H9 (cell line): ENCODE measurements around the gene WDR77. TPM values are rescaled to one million over a fixed set of nuclear protein-coding genes. Genes with fewer than 3 reads are reported as not detected.

Experiments
- DNase-seq: peaks from one replicate; pipeline ENCODE4 v3.0.0-alpha.2; 2017
- H2AFZ ChIP-seq: one replicate; pipeline ENCODE4 v1.6.1; 2013; ENCODE audit warnings: mild to moderate bottlenecking, low read length, control low read depth, moderate library complexity
- H2AK5ac ChIP-seq: 2 replicates; pipeline ENCODE4 v1.6.1; 2013; ENCODE audit warnings: low read length, control low read depth, mixed read lengths; ENCODE audit not compliant: insufficient read length
- H2BK120ac ChIP-seq: one replicate; pipeline ENCODE4 v1.6.1; 2013; ENCODE audit warnings: low read depth, mild to moderate bottlenecking, low read length, control low read depth, inconsistent platforms; ENCODE audit not compliant: poor library complexity, severe bottlenecking
- H2BK12ac ChIP-seq: 2 replicates; pipeline ENCODE4 v1.6.1; 2013; ENCODE audit warnings: low read length, control low read depth, mixed read lengths, low read depth; ENCODE audit not compliant: insufficient read length
- H2BK15ac ChIP-seq: 2 replicates; pipeline ENCODE4 v1.6.1; 2013; ENCODE audit warnings: low read depth, low read length, control low read depth
- H2BK20ac ChIP-seq: one replicate; pipeline ENCODE4 v1.6.1; 2013; ENCODE audit warnings: low read depth, mild to moderate bottlenecking, low read length, control low read depth, inconsistent platforms; ENCODE audit not compliant: poor library complexity, severe bottlenecking
- H2BK5ac ChIP-seq: 2 replicates; pipeline ENCODE4 v1.6.1; 2013; ENCODE audit warnings: low read length, control low read depth, mixed read lengths; ENCODE audit not compliant: insufficient read length
- H3K14ac ChIP-seq: 2 replicates; pipeline ENCODE4 v1.6.1; 2013; ENCODE audit warnings: low read length, control low read depth; ENCODE audit not compliant: insufficient read depth
- H3K18ac ChIP-seq: 2 replicates; pipeline ENCODE4 v1.6.1; 2013; ENCODE audit warnings: low read depth, mild to moderate bottlenecking, mixed read lengths, low read length, control low read depth; ENCODE audit not compliant: insufficient read length
- H3K23ac ChIP-seq: 2 replicates; pipeline ENCODE4 v1.6.1; 2013; ENCODE audit warnings: low read length, control low read depth, mixed read lengths, low read depth; ENCODE audit not compliant: insufficient read length
- H3K23me2 ChIP-seq: 2 replicates; pipeline ENCODE4 v1.6.1; 2013; ENCODE audit warnings: low read depth, mild to moderate bottlenecking, mixed read lengths, low read length, control low read depth; ENCODE audit not compliant: insufficient read length, poor library complexity, severe bottlenecking
- H3K27ac ChIP-seq: 2 replicates; pipeline ENCODE4 v1.5.1; 2013; ENCODE audit warnings: low read length, control low read depth, mixed read lengths, low read depth; ENCODE audit not compliant: insufficient read length
- H3K27me3 ChIP-seq: 2 replicates; pipeline ENCODE4 v1.6.1; 2013; ENCODE audit warnings: low read length, control low read depth, inconsistent platforms; ENCODE audit not compliant: insufficient read depth
- H3K4ac ChIP-seq: 2 replicates; pipeline ENCODE4 v1.6.1; 2013; ENCODE audit warnings: low read depth, mild to moderate bottlenecking, control low read depth, inconsistent platforms, low read length, moderate library complexity
- H3K4me1 ChIP-seq: 2 replicates; pipeline ENCODE4 v1.6.1; 2013; ENCODE audit warnings: low read length, control low read depth, inconsistent platforms; ENCODE audit not compliant: insufficient read depth
- H3K4me2 ChIP-seq: 2 replicates; pipeline ENCODE4 v1.6.1; 2013; ENCODE audit warnings: low read length, control low read depth, mixed read lengths; ENCODE audit not compliant: insufficient read length, insufficient read depth
- H3K56ac ChIP-seq: 2 replicates; pipeline ENCODE4 v1.6.1; 2013; ENCODE audit warnings: low read depth, mild to moderate bottlenecking, mixed read lengths, low read length, control low read depth; ENCODE audit not compliant: insufficient read length
- H3K79me1 ChIP-seq: 2 replicates; pipeline ENCODE4 v1.6.1; 2013; ENCODE audit warnings: low read depth, mild to moderate bottlenecking, moderate library complexity, low read length, control low read depth, inconsistent platforms; ENCODE audit not compliant: insufficient read depth, poor library complexity, severe bottlenecking
- H3K79me2 ChIP-seq: 2 replicates; pipeline ENCODE4 v1.6.1; 2013; ENCODE audit warnings: low read length, control low read depth, inconsistent platforms; ENCODE audit not compliant: insufficient read depth
- H3K9ac ChIP-seq: 2 replicates; pipeline ENCODE4 v1.6.1; 2013; ENCODE audit warnings: low read length, control low read depth, mixed read lengths; ENCODE audit not compliant: insufficient read length; ENCODE audit errors: extremely low read depth
- H3K9me3 ChIP-seq: one replicate; pipeline ENCODE4 v1.6.1; 2013; ENCODE audit warnings: low read depth, low read length, inconsistent platforms; ENCODE audit not compliant: control insufficient read depth
- H3T11ph ChIP-seq: one replicate; pipeline ENCODE4 v1.6.1; 2013; ENCODE audit warnings: mild to moderate bottlenecking, low read length, control low read depth, inconsistent platforms
- H4K20me1 ChIP-seq: one replicate; pipeline ENCODE4 v1.6.1; 2013; ENCODE audit not compliant: control insufficient read depth, insufficient read length, insufficient read depth
- H4K5ac ChIP-seq: 2 replicates; pipeline ENCODE4 v1.6.1; 2013; ENCODE audit warnings: low read depth, mild to moderate bottlenecking, mixed read lengths, low read length, control low read depth; ENCODE audit not compliant: insufficient read length
- H4K8ac ChIP-seq: replicated peaks from 2 replicates; pipeline ENCODE4 v1.6.1; 2013; ENCODE audit warnings: low read length, control low read depth, mixed read lengths, low read depth; ENCODE audit not compliant: insufficient read length
- H4K91ac ChIP-seq: 2 replicates; pipeline ENCODE4 v1.6.1; 2013; ENCODE audit warnings: low read depth, mild to moderate bottlenecking, moderate library complexity, mixed read lengths, low read length, control low read depth; ENCODE audit not compliant: insufficient read length
- H3K27ac Mint-ChIP-seq, 3 experiments: 2 replicates in 2 of 3; 3 replicates in 1 of 3; pipeline ENCODE4 v1.8.0; 2020 to 2021; ENCODE audit warnings: mixed read lengths in 3 of 3, mild to moderate bottlenecking in 1 of 3, moderate library complexity in 1 of 3
- H3K27me3 Mint-ChIP-seq: 2 replicates; pipeline ENCODE4 v1.8.0; 2021; ENCODE audit warnings: low read depth, mild to moderate bottlenecking, moderate library complexity, mixed read lengths
- H3K36me3 Mint-ChIP-seq, 3 experiments: 2 replicates in 2 of 3; 3 replicates in 1 of 3; pipeline ENCODE4 v1.8.0; 2020 to 2021; ENCODE audit warnings: low read depth in 3 of 3, mixed read lengths in 3 of 3; ENCODE audit not compliant: insufficient read depth in 1 of 3
- H3K4me1 Mint-ChIP-seq, 2 experiments: 2 replicates each; pipeline ENCODE4 v1.8.0; 2020; ENCODE audit warnings: mixed read lengths in 2 of 2
- H3K4me3 Mint-ChIP-seq, 2 experiments: 2 replicates in 1 of 2; 3 replicates in 1 of 2; pipeline ENCODE4 v1.8.0; 2020 to 2021; ENCODE audit warnings: mild to moderate bottlenecking in 2 of 2, mixed read lengths in 2 of 2, moderate library complexity in 1 of 2
- H3K9me3 Mint-ChIP-seq, 2 experiments: 2 replicates in 1 of 2; 3 replicates in 1 of 2; pipeline ENCODE4 v1.8.0; 2020; ENCODE audit warnings: mild to moderate bottlenecking in 2 of 2, mixed read lengths in 2 of 2, moderate library complexity in 1 of 2
- CTCF ChIP-seq: fragments of 200-600 bp; sonication (generic); conservative IDR thresholded peaks from 3 replicates; pipeline ENCODE4 v1.8.0; 2021; ENCODE audit warnings: antibody characterized with exemption, mild to moderate bottlenecking
- WGBS: extraction: QIAGEN DNeasy Blood & Tissue Kit; methylation state at CpG from one replicate; pipeline ENCODE4 v1.1.7; 2013; ENCODE audit warnings: missing lambda C conversion rate, low lambda C conversion rate, mixed read lengths; ENCODE audit not compliant: insufficient read length; ENCODE audit errors: extremely low coverage; 5-methylcytosine and 5-hydroxymethylcytosine counted together
- total RNA-seq: library from RNA; stranded (reverse); gene quantifications from 2 replicates; pipeline ENCODE4 v1.2.1, GENCODE V29; 2021

WDR77 gene
- total RNA-seq, 1 experiment from 2014 or later: 70.9 TPM

- Histone ChIP-seq H3K4me2 (no peak overlapping the region), H3K9ac (no peak overlapping the region), H3K18ac (no peak overlapping the region), H3K4ac (no peak overlapping the region), H4K5ac (no peak overlapping the region), H4K8ac (no peak overlapping the region), H3K79me1 (no peaks in the 10 kb centered on the region), H3K4me1 (no peaks in the 10 kb centered on the region), H4K91ac (no peak overlapping the region), H3K27me3 (no peaks in the 10 kb centered on the region), H2BK5ac (no peak overlapping the region), H4K20me1 (no peaks in the 10 kb centered on the region), H3K23me2 (no peaks in the 10 kb centered on the region), H3K56ac (no peak overlapping the region), H3K9me3 (no peaks in the 10 kb centered on the region), H3T11ph (no peak overlapping the region), H3K27ac (no peak overlapping the region), H3K14ac (no peak overlapping the region), H3K23ac (no peak overlapping the region), H3K79me2 (no peaks in the 10 kb centered on the region), H2BK20ac (no peak overlapping the region), H2BK120ac (no peak overlapping the region), H2AK5ac (no peak overlapping the region), H2BK15ac (no peak overlapping the region), H2AFZ (no peak overlapping the region), H2BK12ac (no peak overlapping the region)
- Mint-ChIP-seq H3K27me3 (no peaks in the 10 kb centered on the region), H3K4me1 (peaks cover 6% of the 10 kb centered on the region in 2 experiments), H3K4me3 (no peak overlapping the region; a peak in 1 of 5 replicates), H3K27ac (peak overlapping the region in 1 of 3 experiments; percentile 46; a peak in 1 of 7 replicates), H3K36me3 (no peaks in the 10 kb centered on the region), H3K9me3 (no peaks in the 10 kb centered on the region; a peak in 1 of 5 replicates)
- no CpG with 5 or more reads among the region's 4 CpGs for WGBS
- DNase-seq: no peak
- TF ChIP-seq CTCF: no peak
Measured at GRCh38 chr1:111490220-111490619, 41.2 kb upstream of the WDR77 start.
